GM23338 (cell line): Measurements from ENCODE around the gene CUX1. TPM values are rescaled to one million over a fixed set of nuclear protein-coding genes. Genes with fewer than 3 reads are reported as not detected.

ENCODE experiments used
- ATAC-seq: fragments of 200-7000 bp; cut with Tn5 transposase; 3 replicates; pipeline ENCODE4 v1.9.1; 2020
- DNase-seq: peaks from one replicate; pipeline ENCODE4 v3.0.0-alpha.2; 2015; ENCODE audit warnings: low spot score
- H2AFZ ChIP-seq: fragments of 200-600 bp; sonication (generic); 2 replicates; pipeline ENCODE4 v1.8.0; 2016; ENCODE audit warnings: antibody characterized with exemption, mild to moderate bottlenecking, moderate library complexity
- H3F3A ChIP-seq: fragments of 200-600 bp; sonication (generic); replicated peaks from 2 replicates; pipeline ENCODE4 v1.8.0; 2017; ENCODE audit warnings: antibody characterized with exemption, mixed run types, low read depth
- H3K27ac ChIP-seq: fragments of 200-600 bp; sonication (generic); 2 replicates; pipeline ENCODE4 v1.6.1; 2016; ENCODE audit warnings: low read depth
- H3K27me3 ChIP-seq: fragments of 200-600 bp; sonication (generic); 2 replicates; pipeline ENCODE4 v1.8.0; 2016; ENCODE audit warnings: mild to moderate bottlenecking, mixed run types, moderate library complexity; ENCODE audit not compliant: insufficient read depth
- H3K36me3 ChIP-seq: fragments of 200-600 bp; sonication (generic); 2 replicates; pipeline ENCODE4 v1.8.0; 2016; ENCODE audit warnings: mild to moderate bottlenecking; ENCODE audit not compliant: insufficient read depth
- H3K4me1 ChIP-seq: fragments of 200-600 bp; sonication (generic); 2 replicates; pipeline ENCODE4 v1.8.0; 2016; ENCODE audit warnings: mild to moderate bottlenecking, moderate library complexity; ENCODE audit not compliant: insufficient read depth
- H3K4me2 ChIP-seq: fragments of 200-600 bp; sonication (generic); 2 replicates; pipeline ENCODE4 v1.7.1; 2017; ENCODE audit warnings: mixed run types
- H3K4me3 ChIP-seq: fragments of 200-600 bp; sonication (generic); 2 replicates; pipeline ENCODE4 v1.6.1; 2016; ENCODE audit warnings: mixed run types
- H3K79me2 ChIP-seq: fragments of 200-600 bp; sonication (generic); replicated peaks from 2 replicates; pipeline ENCODE4 v1.8.0; 2017; ENCODE audit warnings: mild to moderate bottlenecking; ENCODE audit not compliant: insufficient read depth
- H3K9me2 ChIP-seq: fragments of 200-600 bp; sonication (generic); 2 replicates; pipeline ENCODE4 v1.8.0; 2017; ENCODE audit not compliant: insufficient read depth
- H4K20me1 ChIP-seq: fragments of 200-600 bp; sonication (generic); replicated peaks from 2 replicates; pipeline ENCODE4 v1.8.0; 2017; ENCODE audit warnings: mild to moderate bottlenecking; ENCODE audit not compliant: insufficient read depth
- H3K27ac Mint-ChIP-seq: 2 replicates; pipeline ENCODE4 v1.8.0; 2020; ENCODE audit warnings: inconsistent platforms, mild to moderate bottlenecking, moderate library complexity, mixed read lengths
- H3K27me3 Mint-ChIP-seq: 3 replicates; pipeline ENCODE4 v1.8.0; 2022; ENCODE audit warnings: low read depth, mild to moderate bottlenecking, moderate library complexity, mixed read lengths, inconsistent platforms; ENCODE audit not compliant: insufficient read depth, poor library complexity
- H3K36me3 Mint-ChIP-seq: 3 replicates; pipeline ENCODE4 v1.8.0; 2021; ENCODE audit warnings: low read depth, mild to moderate bottlenecking, inconsistent platforms, moderate library complexity, mixed read lengths
- H3K4me1 Mint-ChIP-seq: 3 replicates; pipeline ENCODE4 v1.8.0; 2020; ENCODE audit warnings: mild to moderate bottlenecking, inconsistent platforms, mixed read lengths
- H3K4me3 Mint-ChIP-seq: 3 replicates; pipeline ENCODE4 v1.8.0; 2021; ENCODE audit warnings: moderate library complexity, mild to moderate bottlenecking, inconsistent platforms, mixed read lengths
- H3K9me3 Mint-ChIP-seq: 3 replicates; pipeline ENCODE4 v1.8.0; 2020; ENCODE audit warnings: moderate library complexity, mild to moderate bottlenecking, inconsistent platforms, mixed read lengths
- CTCF ChIP-seq, 2 experiments: fragments of 200-600 bp in 1 of 2; sonication (generic) in 1 of 2; conservative IDR thresholded peaks; 2 replicates each; pipeline versions ENCODE4 v1.5.1 to v1.6.1; 2016 to 2017; ENCODE audit warnings: antibody characterized with exemption in 2 of 2, low read depth in 2 of 2, mild to moderate bottlenecking in 2 of 2, moderate library complexity in 1 of 2
- ETS1 ChIP-seq: IDR thresholded peaks from 2 replicates; pipeline ENCODE4 v1.6.1; 2016; ENCODE audit warnings: antibody characterized with exemption
- EZH2 ChIP-seq: fragments of 200-600 bp; sonication (generic); IDR thresholded peaks from one replicate; pipeline ENCODE4 v1.8.0; 2017; ENCODE audit warnings: antibody characterized with exemption, mild to moderate bottlenecking, low read depth; ENCODE audit not compliant: unreplicated experiment
- EZH2phosphoT487 ChIP-seq: fragments of 200-600 bp; sonication (generic); IDR thresholded peaks from one replicate; pipeline ENCODE4 v1.8.1; 2018; ENCODE audit warnings: antibody characterized with exemption; ENCODE audit not compliant: unreplicated experiment
- JUNB ChIP-seq: IDR thresholded peaks from one replicate; pipeline ENCODE4 v1.6.1; 2016; ENCODE audit warnings: antibody characterized with exemption; ENCODE audit not compliant: unreplicated experiment
- NANOG ChIP-seq: IDR thresholded peaks from 2 replicates; pipeline ENCODE4 v1.6.1; 2016; ENCODE audit warnings: antibody characterized with exemption, borderline replicate concordance
- POLR2AphosphoS5 ChIP-seq: IDR thresholded peaks from 2 replicates; pipeline ENCODE4 v1.6.1; 2016; ENCODE audit warnings: antibody characterized with exemption, low read depth
- REST ChIP-seq: IDR thresholded peaks from one replicate; pipeline ENCODE4 v1.6.1; 2018; ENCODE audit warnings: antibody characterized with exemption; ENCODE audit not compliant: unreplicated experiment
- STAT1 ChIP-seq: IDR thresholded peaks from one replicate; pipeline ENCODE4 v1.6.1; 2016; ENCODE audit warnings: antibody characterized with exemption; ENCODE audit not compliant: unreplicated experiment
- ZNF114 ChIP-seq: fragments of 250-450 bp; sonication (Bioruptor Pico); IDR thresholded peaks from 2 replicates; pipeline ENCODE4 v1.5.0; 2020; ENCODE audit warnings: mild to moderate bottlenecking, moderate library complexity
- ZNF331 ChIP-seq: fragments of 250-450 bp; sonication (Bioruptor Pico); IDR thresholded peaks from 2 replicates; pipeline ENCODE4 v1.5.0; 2020; ENCODE audit warnings: low read depth, mild to moderate bottlenecking, moderate library complexity
- polyA plus RNA-seq: library from polyadenylated mRNA; unstranded; fragments of >200 nt; fragmentation: Nextera tagmentation; extraction: Ambion mirVana; gene quantifications from 2 replicates; pipeline ENCODE4 v1.2.1, GENCODE V29; 2016
- total RNA-seq: library from RNA; depleted of rRNA; stranded (reverse); fragments of >200 nt; shearing (Covaris generic); gene quantifications from 2 replicates; pipeline ENCODE4 v1.2.3, GENCODE V29; 2014

The CUX1 gene
- total and polyA plus RNA-seq, 2 experiments from 2014 or later, result 49.9 to 64.0 TPM

- TF ChIP-seq ETS1 (no peak), STAT1 (no peak)
Observed at GRCh38 chr7:102258749-102259107, 441.3 kb downstream of the CUX1 start (continued).

- no peak overlapping the region for H2AFZ ChIP-seq
- H3K4me1 Mint-ChIP-seq, result peaks cover 10% of the 10 kb centered on the region
Observed at GRCh38 chr7:102260856-102261255, 443.4 kb downstream of the CUX1 start.

More at GRCh38 chr7:102260856-102261255, 443.4 kb downstream of the CUX1 start:
- Histone ChIP-seq H3K27ac (no peak overlapping the region), H3K4me2 (no peak overlapping the region), H3K4me1 (no peaks in the 10 kb centered on the region), H3K27me3 (no peaks in the 10 kb centered on the region), H4K20me1 (0 out of 2 replicates have a peak, but pooled peaks cover 3% of the 10 kb centered on the region), H3K4me3 (no peak overlapping the region), H3K9me2 (no peaks in the 10 kb centered on the region), H3K79me2 (no peaks in the 10 kb centered on the region), H3F3A (0 out of 2 replicates have a peak, but pooled peaks cover 4% of the 10 kb centered on the region), H3K36me3 (no peaks in the 10 kb centered on the region)
- no peak for TF ChIP-seq ZNF114
- no peak for TF ChIP-seq JUNB
- TF ChIP-seq REST, result no peak
- TF ChIP-seq EZH2, result no peak
- no peak for TF ChIP-seq ZNF331 (CRISPR knock-in tag)
- no peak for TF ChIP-seq POLR2AphosphoS5
- no peak for TF ChIP-seq STAT1
- no peak for TF ChIP-seq EZH2phosphoT487
- TF ChIP-seq CTCF (conservative IDR thresholded peaks at IDR 0.05; ENCODE audit: low read depth in 2 of 2), result no peak
- no peak for TF ChIP-seq ETS1
- TF ChIP-seq NANOG, result no peak
- no peaks in the 10 kb centered on the region for H3K9me3 Mint-ChIP-seq
- H3K27me3 Mint-ChIP-seq, result peaks cover 14% of the 10 kb centered on the region
- H3K36me3 Mint-ChIP-seq, result no peaks in the 10 kb centered on the region
- H3K4me3 Mint-ChIP-seq, result no peak overlapping the region
- DNase-seq, result peak; percentile 57
- ATAC-seq, result peak; percentile 65
- no peak overlapping the region for H3K27ac Mint-ChIP-seq
